Transverse colon (tissue), 4 donors: ENCODE measurements around the gene AURKA. TPM values are rescaled to one million over a fixed set of nuclear protein-coding genes. Genes with fewer than 3 reads are reported as not detected.

Experiments
- DNase-seq: peaks from one replicate; pipeline ENCODE4 v3.0.0-alpha.2; 2019
- H3K27ac ChIP-seq, 4 donors: fragments of 200-600 bp; sonication (generic); 2 replicates each; pipeline ENCODE4 v1.5.1; 2016 to 2018; ENCODE audit warnings: inconsistent platforms in 4 of 4
- H3K27me3 ChIP-seq: fragments of 200-600 bp; sonication (generic); 2 replicates; pipeline ENCODE4 v1.5.1; 2017; ENCODE audit warnings: inconsistent platforms
- H3K36me3 ChIP-seq, 4 donors: fragments of 200-600 bp; sonication (generic); 2 replicates each; pipeline ENCODE4 v1.5.1; 2017 to 2019; ENCODE audit warnings: inconsistent platforms in 4 of 4
- H3K4me1 ChIP-seq, 4 donors: fragments of 200-600 bp; sonication (generic); 2 replicates each; pipeline ENCODE4 v1.5.1; 2017 to 2020; ENCODE audit warnings: inconsistent platforms in 4 of 4
- H3K4me3 ChIP-seq, 4 donors: fragments of 200-600 bp; sonication (generic); 1 replicate in 1 of 4; 2 replicates in 3 of 4; pipeline versions ENCODE4 v1.5.1 to v1.6.1; 2017 to 2019; ENCODE audit warnings: inconsistent platforms in 4 of 4
- H3K9me3 ChIP-seq, 2 donors: fragments of 200-600 bp; sonication (generic); 2 replicates each; pipeline ENCODE4 v1.5.1; 2017 to 2019; ENCODE audit warnings: inconsistent platforms in 2 of 2
- CTCF ChIP-seq, 5 experiments: fragments of 200-600 bp in 3 of 5; fragments of 450-650 bp in 2 of 5; sonication (generic) in 3 of 5; IDR thresholded peaks; 1 replicate in 2 of 5; 2 replicates in 3 of 5; pipeline ENCODE4 v1.5.1; 2016 to 2017; ENCODE audit warnings: antibody characterized with exemption in 5 of 5, inconsistent platforms in 3 of 5, mild to moderate bottlenecking in 2 of 5, moderate library complexity in 1 of 5
- EP300 ChIP-seq: sonication (generic); formaldehyde crosslinking; IDR thresholded peaks from one replicate; pipeline ENCODE4 v1.6.1; 2017; ENCODE audit warnings: antibody characterized with exemption, low read depth
- POLR2A ChIP-seq: fragments of 450-650 bp; IDR thresholded peaks from one replicate; pipeline ENCODE4 v1.6.1; 2016; ENCODE audit warnings: antibody characterized with exemption, mild to moderate bottlenecking, moderate library complexity
- POLR2AphosphoS5 ChIP-seq, 3 donors: sonication (generic); formaldehyde crosslinking; IDR thresholded peaks; one replicate each; pipeline ENCODE4 v1.6.1; 2016; ENCODE audit warnings: antibody characterized with exemption in 3 of 3
- WGBS, 2 donors: methylation state at CpG; one replicate each; pipeline ENCODE4 v1.1.5; 2018; ENCODE audit warnings: low coverage in 1 of 2; 5-methylcytosine and 5-hydroxymethylcytosine counted together
- in situ Hi-C, 4 donors: fragments of 200-750 bp; cut with MboI; loops; one replicate each; pipeline versions ENCODE4 v1.15.0 to v1.15.1; 2017; ENCODE audit warnings: low sequenced_read_pairs in 3 of 4, low pct_ligation_motif_present in 1 of 4, low pct_unique_long_range_greater_than_20kb in 1 of 4
- intact Hi-C: fragments of 100-400 bp; cut with DNase I; formaldehyde crosslinking; loops from one replicate; pipeline ENCODE4 v1.15.1; 2023; ENCODE audit warnings: low total_unique reads
- total RNA-seq, 4 donors: library from RNA; depleted of rRNA; stranded (reverse); fragments of >200 nt; gene quantifications; one replicate each; pipeline ENCODE4 v1.1.0, GENCODE V29; 2016

The AURKA gene
- total RNA-seq, 4 donors from 2014 or later, result 0.75 to 12.4 (median 4.9) TPM

GRCh38 chr20:56360908-56361205 lies 31.2 kb downstream of the AURKA start:
- WGBS, 2 donors, result 89% methylated on average over 8 of the region's 8 CpGs; no CpG with 5 or more reads in 1 of the 2 donors
- Histone ChIP-seq H3K27me3 (no peaks in the 10 kb centered on the region), H3K9me3 (no peaks in the 10 kb centered on the region), H3K4me3 (no peak overlapping the region), H3K27ac (no peak overlapping the region), H3K4me1 (peaks cover 2 to 28% (median 11%) of the 10 kb centered on the region in 4 donors), H3K36me3 (peaks cover 0 to 8% (median 2%) of the 10 kb centered on the region in 4 donors)
- in situ Hi-C loops (no loop called here), intact Hi-C loops (no loop called here)
- DNase-seq, result no peak
- TF ChIP-seq EP300, result no peak
- TF ChIP-seq CTCF (IDR thresholded peaks at IDR 0.05), result no peak
- no peak for TF ChIP-seq POLR2AphosphoS5 (IDR thresholded peaks at IDR 0.05)
- no peak for TF ChIP-seq POLR2A

- no peaks in the 10 kb centered on the region for H3K9me3 ChIP-seq
- H3K27me3 ChIP-seq, result no peaks in the 10 kb centered on the region
- peaks cover 0 to 2% (median under 1%) of the 10 kb centered on the region in 4 donors for H3K36me3 ChIP-seq
- WGBS, 2 donors, result 70 to 82% methylated on average over 12 to 14 of the region's 14 CpGs
- H3K4me3 ChIP-seq, result peak overlapping the region in 3 of 4 donors; percentile 92 to 98 (median 97)
- no peak for DNase-seq
- TF ChIP-seq POLR2AphosphoS5 (IDR thresholded peaks at IDR 0.05), result no peak
- no peak for TF ChIP-seq EP300
- in situ Hi-C loops, result no loop called here
- H3K4me1 ChIP-seq, result peaks cover 2 to 28% (median 11%) of the 10 kb centered on the region in 4 donors
- H3K27ac ChIP-seq, result peak overlapping the region; percentile 85 to 89 (median 86)
- intact Hi-C loops, result no loop called here
These were observed 31.7 kb downstream of the AURKA start for GRCh38 chr20:56360133-56360907.

GRCh38 chr20:56359212-56360132 lies 32.5 kb downstream of the AURKA start:
- Histone ChIP-seq H3K9me3 (no peaks in the 10 kb centered on the region), H3K4me3 (peak overlapping the region; percentile 53 to 98 (median 94)), H3K36me3 (no peaks in the 10 kb centered on the region), H3K4me1 (peaks cover 2 to 28% (median 11%) of the 10 kb centered on the region in 4 donors), H3K27ac (peak overlapping the region; percentile 85 to 89 (median 86)), H3K27me3 (no peaks in the 10 kb centered on the region)
- 26 to 32% methylated on average over 6 to 37 of the region's 51 CpGs for WGBS, 2 donors
- in situ Hi-C loops, result no loop called here
- DNase-seq, result peak; percentile 47
- no peak for TF ChIP-seq POLR2AphosphoS5 (IDR thresholded peaks at IDR 0.05)
- TF ChIP-seq EP300, result no peak
- peak; percentile 28 for TF ChIP-seq POLR2A
- no peak for TF ChIP-seq CTCF (IDR thresholded peaks at IDR 0.05)
- intact Hi-C loops, result no loop called here

GRCh38 chr20:56358600-56359211 lies 33.3 kb downstream of the AURKA start, which contains the start of gene FAM210B:
Gene FAM210B, plus strand, starts transcription at chr20:56358974. Its CDS starts 32 bp downstream, at chr20:56359006.
- 0 to 2% methylated on average over 5 to 11 of the region's 63 CpGs for WGBS, 2 donors
- TF ChIP-seq POLR2AphosphoS5 (IDR thresholded peaks at IDR 0.05), result peak; percentile 51 to 79 (median 64)
- TF ChIP-seq CTCF (IDR thresholded peaks at IDR 0.05), result no peak
- no peak for TF ChIP-seq EP300
- TF ChIP-seq POLR2A, result no peak
- in situ Hi-C loops, result no loop called here

More at GRCh38 chr20:56358600-56359211, 33.3 kb downstream of the AURKA start, which contains the start of gene FAM210B:
- Histone ChIP-seq H3K4me1 (peaks cover 2 to 28% (median 11%) of the 10 kb centered on the region in 4 donors), H3K27ac (peak within 1 kb of the TSS; percentile 85 to 89 (median 86)), H3K4me3 (peak within 1 kb of the TSS; percentile 53 to 98 (median 94)), H3K27me3 (no peaks in the 10 kb centered on the region), H3K36me3 (no peaks in the 10 kb centered on the region), H3K9me3 (no peaks in the 10 kb centered on the region)
- peak; percentile 90 for DNase-seq
- intact Hi-C loops, result no loop called here
